HepG2 (cell line): ENCODE measurements around the gene LY6G5B. TPM values are rescaled to one million over a fixed set of nuclear protein-coding genes. Genes with fewer than 3 reads are reported as not detected.

Source experiments
- ATAC-seq: fragments of 200-7000 bp; cut with Tn5 transposase; 3 replicates; pipeline ENCODE4 v1.9.1; 2020; ENCODE audit warnings: mild to moderate bottlenecking, moderate library complexity
- BruUV-seq: library from RNA; stranded (reverse); fragments of 400-500 nt; replicated peaks from 2 replicates; lab custom pipeline; 2021; lab: Mats Ljungman, UMichigan
- CTCF ChIA-PET: fragments of 300-600 bp; formaldehyde crosslinking; extraction: SDS; loops from one replicate; lab custom pipeline; 2021; ENCODE audit warnings: low total read pairs, inconsistent platforms, low intra/inter-chr PET ratio; lab: Yijun Ruan, JAX
- POLR2A ChIA-PET: fragments of 350-600 bp; sonication (Branson Sonifier 250); formaldehyde crosslinking; loops from one replicate; lab custom pipeline; 2020; ENCODE audit warnings: antibody characterized with exemption, inconsistent platforms; lab: Yijun Ruan, JAX
- DNase-seq: peaks from one replicate; pipeline ENCODE4 v3.0.0-alpha.2; 2015; ENCODE audit warnings: low spot score
- FAIRE-seq: peaks from 3 replicates; lab custom pipeline; 2011; peaks lifted over from hg19 to GRCh38; lab: Jason Lieb, UNC
- H2AFZ ChIP-seq: one replicate; pipeline ENCODE4 v1.6.1; 2011; ENCODE audit warnings: low read length, inconsistent platforms
- H3K27ac ChIP-seq: fragments of 300-600 bp; 3 replicates; pipeline ENCODE4 v1.8.0; 2011; ENCODE audit warnings: mixed run types, mild to moderate bottlenecking, mixed read lengths, low read length, inconsistent platforms; ENCODE audit not compliant: insufficient read depth; ENCODE audit errors: extremely low read length
- H3K27me3 ChIP-seq, 2 experiments: fragments of 200-600 bp in 1 of 2; 2 replicates in 1 of 2; 3 replicates in 1 of 2; pipeline versions ENCODE4 v1.6.0 to v1.8.0; 2011; ENCODE audit warnings: low read length in 2 of 2, mild to moderate bottlenecking in 2 of 2, moderate library complexity in 2 of 2, inconsistent platforms in 1 of 2; ENCODE audit not compliant: insufficient read depth in 2 of 2, control insufficient read depth in 1 of 2
- H3K36me3 ChIP-seq, 2 experiments: fragments of 200-600 bp in 1 of 2; replicated peaks in 1 of 2; 2 replicates in 1 of 2; 3 replicates in 1 of 2; pipeline versions ENCODE4 v1.5.1 to v1.8.0; 2011; ENCODE audit warnings: low read length in 2 of 2, inconsistent platforms in 1 of 2; ENCODE audit not compliant: insufficient read depth in 2 of 2, control insufficient read depth in 1 of 2
- H3K4me1 ChIP-seq: 2 replicates; pipeline ENCODE4 v1.5.1; 2012; ENCODE audit warnings: low read length, inconsistent platforms; ENCODE audit not compliant: insufficient read depth
- H3K4me2 ChIP-seq: 2 replicates; pipeline ENCODE4 v1.6.0; 2011; ENCODE audit warnings: low read depth, low read length, inconsistent platforms
- H3K4me3 ChIP-seq, 3 experiments: fragments of 200-600 bp in 1 of 3; sonication (generic), shearing (Covaris generic) in 1 of 3; replicated peaks in 1 of 3; 2 replicates each; pipeline ENCODE4 v1.5.1; 2011 to 2016; ENCODE audit warnings: low read length in 3 of 3, inconsistent platforms in 2 of 3, low read depth in 2 of 3, mild to moderate bottlenecking in 2 of 3, control low read depth in 1 of 3, mixed read lengths in 1 of 3; ENCODE audit not compliant: insufficient read depth in 1 of 3
- H3K79me2 ChIP-seq: one replicate; pipeline ENCODE4 v1.6.1; 2011; ENCODE audit warnings: low read length, inconsistent platforms; ENCODE audit not compliant: insufficient read depth
- H3K9ac ChIP-seq: 2 replicates; pipeline ENCODE4 v1.6.0; 2011; ENCODE audit warnings: mild to moderate bottlenecking, low read depth, low read length, inconsistent platforms; ENCODE audit not compliant: insufficient read depth
- H3K9me3 ChIP-seq: 2 replicates; pipeline ENCODE4 v1.5.1; 2012; ENCODE audit warnings: mild to moderate bottlenecking, low read length
- H4K20me1 ChIP-seq: 2 replicates; pipeline ENCODE4 v1.6.0; 2011; ENCODE audit warnings: inconsistent platforms, mild to moderate bottlenecking, low read length, moderate library complexity; ENCODE audit not compliant: insufficient read depth
- KMT2A ChIP-seq: sonication (generic); formaldehyde crosslinking; IDR thresholded peaks from 2 replicates; pipeline ENCODE4 v1.4.0; 2020; ENCODE audit warnings: missing genetic modification reagents
- NR2F1 ChIP-seq, 2 experiments: fragments of 450-650 bp in 1 of 2; formaldehyde crosslinking in 1 of 2; IDR thresholded peaks; 2 replicates each; pipeline versions ENCODE4 v1.5.0 to v1.6.1; 2016 to 2020; ENCODE audit warnings: mild to moderate bottlenecking in 1 of 2, missing compliant biosample characterization in 1 of 2, missing genetic modification reagents in 1 of 2, moderate library complexity in 1 of 2
- PTBP1 ChIP-seq: fragments of 200-400 bp; formaldehyde crosslinking; IDR thresholded peaks from 2 replicates; pipeline ENCODE4 v1.6.1; 2018; ENCODE audit warnings: low read length, low read depth; ENCODE audit not compliant: poor library complexity, severe bottlenecking
- TBX2 ChIP-seq: sonication (generic); formaldehyde crosslinking; IDR thresholded peaks from 2 replicates; pipeline ENCODE4 v1.5.0; 2020; ENCODE audit warnings: missing genetic modification reagents, mild to moderate bottlenecking, borderline replicate concordance
- ZNF724P ChIP-seq: sonication (generic); formaldehyde crosslinking; IDR thresholded peaks from 2 replicates; pipeline ENCODE4 v1.8.0; 2022; ENCODE audit warnings: missing genetic modification reagents, borderline replicate concordance
- WGBS: methylation state at CpG from one replicate; pipeline ENCODE4 v1.1.6; 2017; ENCODE audit warnings: low lambda C conversion rate; 5-methylcytosine and 5-hydroxymethylcytosine counted together
- in situ Hi-C: cut with HindIII; loops from 2 replicates; pipeline ENCODE4 v1.10.0; 2017; ENCODE audit warnings: low pct_unique_long_range_greater_than_20kb; ENCODE audit not compliant: extremely low pct_ligation_motif_present
- intact Hi-C: fragments of 100-400 bp; cut with micrococcal nuclease; formaldehyde crosslinking; loops from one replicate; pipeline ENCODE4 v1.10.0; 2022; ENCODE audit not compliant: unreplicated experiment
- polyA plus RNA-seq, 8 experiments: library from polyadenylated mRNA; depleted of rRNA in 3 of 8; stranded (reverse) in 7 of 8; unstranded in 1 of 8; fragments of >200 nt; fragmentation: Illumina TruSeq in 4 of 8; extraction: Trizol in 4 of 8; gene quantifications; 2 replicates each; pipeline versions ENCODE4 v1.2.1 to v1.2.3, GENCODE V29; 2011 to 2016; ENCODE audit warnings: low read depth in 4 of 8, missing spikeins in 1 of 8, mixed read lengths in 1 of 8; ENCODE audit not compliant: insufficient read depth in 1 of 8
- total RNA-seq, 5 experiments: library from RNA; depleted of rRNA; stranded (reverse); fragments of >200 nt; fragmentation: Illumina TruSeq; extraction: Trizol; gene quantifications; 2 replicates each; pipeline ENCODE4 v1.2.3, GENCODE V29; 2016; ENCODE audit warnings: low read depth in 1 of 5
- TF ChIP-seq, protein P1 (sequence below), 2 experiments: fragments of 450-650 bp in 1 of 2; sonication (generic) in 1 of 2; formaldehyde crosslinking in 1 of 2; IDR thresholded peaks; 2 replicates each; pipeline versions ENCODE4 v1.6.1 to v1.8.0; 2016 to 2022; ENCODE audit warnings: antibody characterized with exemption in 1 of 2, mild to moderate bottlenecking in 1 of 2, missing genetic modification reagents in 1 of 2

LY6G5B gene
- total and polyA plus RNA-seq, 2 of the 13 experiments (the other 11 are each of a cell fraction or from before 2014, with no cell fraction given): 7.8 to 15.7 TPM

- peaks cover 70 to 95% of the 10 kb centered on the region in 2 experiments for H3K36me3 ChIP-seq
- peaks cover 25% of the 10 kb centered on the region for H3K79me2 ChIP-seq
- DNase-seq (no peak), FAIRE-seq (no peak), ATAC-seq (no peak)
- no peak overlapping the region for H3K9ac ChIP-seq
- ChIA-PET POLR2A (interaction anchor here (3.4 kb wide), 1 partner anchor 25 kb away, joined by 11 read pairs; the partner anchor contains the start of gene BAG6), CTCF (no interaction called here)
- WGBS: 97% methylated on average over 10 of the region's 10 CpGs
- no peak overlapping the region for H3K4me2 ChIP-seq
- no peak overlapping the region for H2AFZ ChIP-seq
- peaks cover 11% of the 10 kb centered on the region for H3K4me1 ChIP-seq
- in situ Hi-C loops: no loop called here
- no peak overlapping the region for H3K27ac ChIP-seq
- no peak for TF ChIP-seq PTBP1
- no peak for TF ChIP-seq TBX2 (CRISPR knock-in tag)
- TF ChIP-seq NR2F1 (CRISPR knock-in tag; IDR thresholded peaks at IDR 0.05): no peak
- TF ChIP-seq ZNF724P (CRISPR knock-in tag): no peak
- TF ChIP-seq, protein P1, sequence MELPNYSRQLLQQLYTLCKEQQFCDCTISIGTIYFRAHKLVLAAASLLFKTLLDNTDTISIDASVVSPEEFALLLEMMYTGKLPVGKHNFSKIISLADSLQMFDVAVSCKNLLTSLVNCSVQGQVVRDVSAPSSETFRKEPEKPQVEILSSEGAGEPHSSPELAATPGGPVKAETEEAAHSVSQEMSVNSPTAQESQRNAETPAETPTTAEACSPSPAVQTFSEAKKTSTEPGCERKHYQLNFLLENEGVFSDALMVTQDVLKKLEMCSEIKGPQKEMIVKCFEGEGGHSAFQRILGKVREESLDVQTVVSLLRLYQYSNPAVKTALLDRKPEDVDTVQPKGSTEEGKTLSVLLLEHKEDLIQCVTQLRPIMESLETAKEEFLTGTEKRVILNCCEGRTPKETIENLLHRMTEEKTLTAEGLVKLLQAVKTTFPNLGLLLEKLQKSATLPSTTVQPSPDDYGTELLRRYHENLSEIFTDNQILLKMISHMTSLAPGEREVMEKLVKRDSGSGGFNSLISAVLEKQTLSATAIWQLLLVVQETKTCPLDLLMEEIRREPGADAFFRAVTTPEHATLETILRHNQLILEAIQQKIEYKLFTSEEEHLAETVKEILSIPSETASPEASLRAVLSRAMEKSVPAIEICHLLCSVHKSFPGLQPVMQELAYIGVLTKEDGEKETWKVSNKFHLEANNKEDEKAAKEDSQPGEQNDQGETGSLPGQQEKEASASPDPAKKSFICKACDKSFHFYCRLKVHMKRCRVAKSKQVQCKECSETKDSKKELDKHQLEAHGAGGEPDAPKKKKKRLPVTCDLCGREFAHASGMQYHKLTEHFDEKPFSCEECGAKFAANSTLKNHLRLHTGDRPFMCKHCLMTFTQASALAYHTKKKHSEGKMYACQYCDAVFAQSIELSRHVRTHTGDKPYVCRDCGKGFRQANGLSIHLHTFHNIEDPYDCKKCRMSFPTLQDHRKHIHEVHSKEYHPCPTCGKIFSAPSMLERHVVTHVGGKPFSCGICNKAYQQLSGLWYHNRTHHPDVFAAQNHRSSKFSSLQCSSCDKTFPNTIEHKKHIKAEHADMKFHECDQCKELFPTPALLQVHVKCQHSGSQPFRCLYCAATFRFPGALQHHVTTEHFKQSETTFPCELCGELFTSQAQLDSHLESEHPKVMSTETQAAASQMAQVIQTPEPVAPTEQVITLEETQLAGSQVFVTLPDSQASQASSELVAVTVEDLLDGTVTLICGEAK (IDR thresholded peaks at IDR 0.05): no peak
- TF ChIP-seq, protein P1 (CRISPR knock-in tag; IDR thresholded peaks at IDR 0.05): no peak
- no peak for TF ChIP-seq KMT2A (CRISPR knock-in tag)
- no peaks in the 10 kb centered on the region for H3K27me3 ChIP-seq
- no peaks in the 10 kb centered on the region for H3K9me3 ChIP-seq
- no peak overlapping the region for H3K4me3 ChIP-seq
- no TSS peak for BruUV-seq
- intact Hi-C loops: no loop called here
- peaks cover 11% of the 10 kb centered on the region; the same call in 1 of the 2 replicates for H4K20me1 ChIP-seq
Measured at GRCh38 chr6:31626952-31627351, 42.8 kb upstream of the LY6G5B start.
